GM21367 (cell line): ENCODE data around the gene AKR1C1.
"Not testable (repeated sequence)": the region's sequence is repeated elsewhere in the genome, so short reads cannot be mapped to it uniquely, and the experiment has no call there.

Experiments
- ATAC-seq: cut with Tn5 transposase; IDR thresholded peaks from one replicate; pipeline ENCODE4 v1.9.1; 2021; ENCODE audit not compliant: unreplicated experiment

AKR1C1 gene

DNA sequence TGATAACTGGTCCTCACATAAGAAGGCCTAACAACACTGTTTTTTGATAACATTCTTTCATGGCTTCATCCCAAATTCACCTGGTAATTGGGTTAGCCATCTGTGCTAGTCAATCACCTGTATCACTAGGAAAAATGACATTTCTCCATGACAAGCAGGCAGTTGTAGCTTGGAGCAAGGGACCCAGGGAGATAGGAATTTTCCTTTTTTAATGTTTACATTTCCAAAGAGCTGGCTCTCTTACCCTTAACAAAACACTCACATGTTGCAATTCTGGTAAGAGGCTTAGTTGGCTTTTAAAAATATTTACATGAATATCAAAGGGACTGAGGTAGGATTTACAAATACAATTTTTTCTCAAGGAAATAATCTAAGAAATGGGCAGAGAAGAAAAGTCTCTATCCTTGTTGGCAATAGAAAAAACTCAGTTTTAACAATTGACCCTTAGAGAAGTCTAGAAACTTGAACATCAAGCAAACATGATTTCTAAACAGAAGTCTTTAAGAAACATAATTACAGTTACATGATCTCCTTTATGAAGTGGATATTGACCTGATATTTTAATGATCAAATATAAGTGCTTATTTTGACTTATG is 16.1 kb upstream of the AKR1C1 start:
- ATAC-seq: no peak

DNA sequence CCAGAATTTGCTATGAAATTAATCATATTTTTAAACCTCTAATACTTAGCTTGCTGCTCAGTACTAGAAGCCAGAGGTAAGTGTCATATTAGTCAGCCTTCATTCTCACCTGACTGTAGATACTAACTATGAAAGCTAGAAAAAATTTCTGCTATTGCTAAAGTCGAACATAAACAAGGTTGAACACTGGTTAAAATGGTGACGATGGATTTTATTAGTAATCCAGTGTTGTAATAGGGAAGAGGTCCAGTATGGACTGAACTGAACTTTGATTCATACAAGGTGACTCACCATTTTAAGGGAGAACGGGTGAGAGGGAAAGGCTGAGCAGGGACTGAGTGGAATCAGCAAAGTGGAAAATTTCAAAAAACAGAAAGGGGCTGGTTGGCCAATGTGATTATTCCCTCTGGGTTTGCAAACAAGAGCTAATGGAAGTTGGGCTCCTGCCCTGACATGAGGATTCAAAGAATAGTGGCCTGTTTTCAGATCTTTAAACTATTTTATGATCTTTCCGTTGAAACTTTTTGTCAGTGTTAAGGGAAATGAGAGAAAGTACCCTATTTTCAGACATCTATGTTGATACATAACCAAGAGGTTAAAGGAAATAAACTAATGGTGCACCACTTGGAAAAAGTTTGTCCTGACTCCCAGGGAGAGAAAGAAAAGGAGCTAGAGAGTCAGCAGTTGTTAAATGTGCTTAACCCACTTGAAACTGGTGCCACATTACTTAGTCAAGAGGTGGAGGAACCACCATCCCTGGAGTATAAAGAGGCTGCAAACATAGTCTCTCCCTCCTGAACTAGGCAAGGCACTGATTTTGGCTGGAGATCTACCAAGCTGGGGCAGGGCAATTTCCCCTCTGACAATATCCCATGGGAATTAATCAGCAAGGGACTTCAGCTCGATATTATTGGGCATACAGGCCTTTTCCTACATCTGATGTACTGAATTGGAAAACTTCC is 15.3 kb upstream of the AKR1C1 start:
- ATAC-seq: no peak

DNA sequence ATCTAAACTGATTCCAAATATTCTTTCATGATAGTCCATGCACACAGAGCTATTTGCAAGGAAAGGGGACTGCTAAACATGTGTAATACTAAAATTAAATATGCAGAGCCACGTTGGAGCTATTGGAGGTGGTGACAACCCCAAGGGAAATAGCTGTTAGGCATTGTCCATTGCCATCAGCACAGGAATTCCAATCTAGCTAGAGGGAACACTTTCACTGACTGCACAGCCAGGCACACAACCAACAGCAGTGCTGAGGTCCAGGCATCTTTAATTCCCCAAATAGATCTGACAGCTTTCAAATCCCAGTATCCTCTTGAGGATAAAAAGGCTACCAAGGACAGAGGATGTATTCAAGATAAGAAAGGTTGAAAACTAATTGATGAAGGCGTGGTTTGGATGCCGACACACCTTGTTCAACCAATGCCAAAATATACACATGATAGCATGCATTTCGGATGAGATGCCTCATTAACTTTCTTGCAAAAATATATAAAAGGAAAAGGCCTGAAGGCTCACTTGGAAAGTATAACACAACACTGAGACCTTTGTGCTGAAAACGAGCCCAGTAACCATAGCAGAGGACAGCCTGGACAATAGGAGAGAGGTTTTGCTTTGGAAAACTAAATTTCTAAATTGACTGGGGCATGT is 11.6 kb upstream of the AKR1C1 start:
- ATAC-seq: not testable (repeated sequence)

- no peak for ATAC-seq
Observed at GRCh38 chr10:4953405-4953804, 9.8 kb upstream of the AKR1C1 start.

- ATAC-seq: not testable (repeated sequence)
Observed at GRCh38 chr10:4956088-4956487, 7.1 kb upstream of the AKR1C1 start.

DNA sequence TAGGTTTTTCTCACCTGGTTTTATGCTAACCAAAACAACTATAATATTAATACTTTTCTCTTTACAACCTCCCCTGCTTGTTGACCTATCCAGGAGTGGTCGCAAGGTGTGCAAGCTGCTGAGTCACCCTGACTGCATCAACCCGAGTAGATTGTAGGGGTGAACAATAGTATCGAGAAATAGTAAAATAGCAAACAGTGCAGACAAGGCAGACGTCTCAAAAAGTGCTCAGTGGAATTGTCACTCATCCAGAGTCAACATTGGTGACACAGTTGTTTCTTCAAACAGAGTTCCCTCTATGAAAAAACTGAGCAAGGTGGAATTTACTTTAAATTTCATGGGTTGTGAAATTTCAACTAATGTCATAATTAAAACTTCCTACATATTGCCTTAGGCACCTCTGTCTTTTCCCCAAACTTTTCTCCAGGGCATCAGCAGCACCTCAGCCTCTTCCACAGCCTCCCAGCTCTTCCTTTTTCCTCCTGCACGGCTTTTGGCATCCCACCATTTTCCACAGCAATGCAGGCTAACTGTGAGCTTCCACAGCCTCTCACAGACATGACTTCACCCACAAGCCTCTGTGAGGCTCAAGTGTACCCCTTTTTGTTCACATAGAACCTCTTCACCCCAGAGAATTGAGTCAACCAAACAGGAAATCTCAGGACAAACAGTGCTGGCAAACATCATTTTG is 6.1 kb upstream of the AKR1C1 start:
- ATAC-seq: not testable (repeated sequence)

- ATAC-seq: not testable (repeated sequence)
Observed at GRCh38 chr10:4961558-4961957, 1.7 kb upstream of the AKR1C1 start.

GRCh38 chr10:4962308-4962707 is 907 bp upstream of the AKR1C1 start:
- not testable (repeated sequence) for ATAC-seq

GRCh38 chr10:4963815-4964154 is 570 bp downstream of the AKR1C1 start:
- not testable (repeated sequence) for ATAC-seq

GRCh38 chr10:4965763-4966162 is 2.5 kb downstream of the AKR1C1 start:
- not testable (repeated sequence) for ATAC-seq

DNA sequence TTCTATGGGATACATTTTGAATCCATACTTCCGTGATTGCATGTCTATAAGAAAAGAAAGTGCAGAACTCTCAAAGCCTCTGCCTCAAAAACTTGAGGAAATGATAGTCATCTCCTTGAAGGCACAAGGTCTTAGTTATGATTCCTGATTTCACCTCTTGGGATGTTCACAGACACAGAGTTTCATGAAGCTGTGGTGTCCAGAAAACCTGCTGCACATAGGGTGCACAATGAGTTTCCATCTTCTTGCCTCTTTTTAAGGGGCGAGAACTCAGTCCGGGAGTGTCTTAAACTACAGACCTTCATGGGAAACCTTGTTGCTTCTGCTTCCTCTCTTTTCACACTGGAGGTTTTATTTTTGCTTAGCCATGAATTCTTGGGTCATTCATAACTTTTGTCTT is 4.0 kb downstream of the AKR1C1 start:
- not testable (repeated sequence) for ATAC-seq

DNA sequence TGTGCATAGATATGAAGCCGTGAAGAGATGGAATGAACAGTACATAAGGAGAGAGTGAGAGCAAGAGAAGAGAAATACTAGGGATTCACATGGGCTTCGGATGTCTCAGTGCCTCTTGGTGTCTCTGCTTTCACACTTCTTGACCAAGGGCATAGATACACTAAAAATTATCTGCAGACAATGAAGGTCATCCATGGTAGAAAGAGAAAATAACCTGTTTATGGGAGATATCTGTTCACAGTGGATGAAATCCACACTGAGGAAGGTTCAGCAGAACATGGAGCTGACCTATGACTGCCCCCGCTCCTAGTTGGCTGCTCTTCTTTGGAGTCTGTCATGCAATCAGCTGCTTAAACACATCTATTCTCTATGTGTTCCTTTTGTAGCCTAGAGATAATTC is 6.1 kb downstream of the AKR1C1 start:
- not testable (repeated sequence) for ATAC-seq

DNA sequence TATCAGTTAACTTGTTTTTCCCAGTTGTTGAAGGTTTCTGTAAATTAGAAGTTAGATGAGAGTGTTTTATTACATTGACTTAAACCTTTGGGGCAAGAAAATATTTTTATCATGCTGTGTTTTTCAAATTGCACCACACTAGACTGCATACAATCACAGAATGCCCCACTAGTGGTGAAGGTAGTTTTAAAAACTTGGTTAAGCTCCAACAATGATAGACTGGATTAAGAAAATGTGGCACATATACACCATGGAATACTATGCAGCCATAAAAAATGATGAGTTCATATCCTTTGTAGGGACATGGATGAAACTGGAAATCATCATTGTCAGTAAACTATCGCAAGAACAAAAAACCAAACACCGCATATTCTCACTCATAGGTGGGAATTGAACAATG is 7.1 kb downstream of the AKR1C1 start:
- ATAC-seq: not testable (repeated sequence)

DNA sequence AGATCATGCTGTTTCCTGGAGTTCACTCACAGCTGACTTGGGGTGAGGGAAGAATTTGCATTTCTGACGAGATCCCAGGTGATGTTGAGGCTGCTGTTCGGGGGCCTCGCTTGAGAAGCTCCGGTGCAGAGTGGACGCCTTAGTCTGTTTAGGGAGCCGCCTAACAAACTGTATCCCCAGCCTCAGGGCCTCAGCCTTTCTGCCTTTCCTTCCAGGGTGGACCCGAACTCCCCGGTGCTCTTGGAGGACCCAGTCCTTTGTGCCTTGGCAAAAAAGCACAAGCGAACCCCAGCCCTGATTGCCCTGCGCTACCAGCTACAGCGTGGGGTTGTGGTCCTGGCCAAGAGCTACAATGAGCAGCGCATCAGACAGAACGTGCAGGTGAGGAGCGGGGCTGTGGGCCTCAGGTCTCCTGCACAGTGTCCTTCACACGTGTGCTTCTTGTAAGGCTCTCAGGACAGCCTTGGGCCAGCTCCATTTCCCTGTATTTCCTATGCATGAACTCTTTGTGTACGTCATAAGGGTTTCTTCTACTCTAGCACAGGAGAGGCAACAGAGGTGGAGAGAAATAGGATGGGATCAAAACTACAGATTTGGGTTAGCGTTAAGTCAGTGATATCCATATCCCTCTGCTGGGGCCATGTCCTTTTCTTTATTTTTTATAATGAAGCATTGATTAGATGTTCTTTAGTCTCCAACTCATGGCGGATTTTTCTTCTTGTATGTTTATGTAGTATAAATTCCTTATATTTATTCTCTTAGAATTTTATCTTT is 9.3 kb downstream of the AKR1C1 start:
- ATAC-seq: not testable (repeated sequence)

- ATAC-seq: not testable (repeated sequence)
Observed at GRCh38 chr10:4973294-4973693, 10.1 kb downstream of the AKR1C1 start.

DNA sequence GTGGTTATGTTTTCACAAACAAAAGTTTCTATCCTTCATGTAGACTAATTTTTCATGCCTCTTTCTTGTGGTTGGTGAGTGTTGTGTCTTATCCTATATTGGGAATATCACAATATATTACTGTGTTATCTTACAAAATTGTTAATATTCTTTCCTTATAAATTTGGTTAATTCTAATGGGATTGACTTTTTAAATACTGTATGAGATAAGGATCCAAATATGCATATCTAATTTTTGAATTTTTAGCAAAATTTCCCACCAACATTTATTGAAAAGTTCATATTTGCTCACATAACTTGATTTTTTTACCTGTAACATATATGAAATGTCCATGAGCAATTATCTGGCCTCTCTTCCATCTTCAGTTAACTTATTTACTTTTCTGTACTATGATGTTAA is 11.2 kb downstream of the AKR1C1 start:
- ATAC-seq: not testable (repeated sequence)

- no peak for ATAC-seq
Observed at GRCh38 chr10:4977025-4977424, 13.8 kb downstream of the AKR1C1 start.

- no peak for ATAC-seq
Observed at GRCh38 chr10:4978870-4979269, 15.7 kb downstream of the AKR1C1 start.

DNA sequence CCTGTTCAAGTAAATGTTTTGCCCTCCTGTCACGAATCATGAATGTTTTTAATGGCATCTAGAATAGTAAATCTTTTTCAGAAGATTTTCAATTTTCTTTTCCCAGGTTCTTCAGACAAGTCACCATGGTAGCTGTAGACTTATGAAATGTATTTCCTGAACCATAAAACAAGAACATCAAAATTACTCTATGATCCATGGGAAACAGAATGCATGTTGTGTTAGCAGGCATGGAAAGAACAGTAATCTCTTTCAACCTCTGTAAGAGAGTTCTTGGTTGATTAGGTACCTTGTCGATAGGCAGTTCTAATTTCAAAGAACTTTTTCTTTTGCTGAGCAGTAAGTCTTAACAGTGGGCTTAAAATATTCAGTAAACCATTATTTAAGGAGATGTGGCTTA is 17.6 kb downstream of the AKR1C1 start:
- no peak for ATAC-seq

DNA sequence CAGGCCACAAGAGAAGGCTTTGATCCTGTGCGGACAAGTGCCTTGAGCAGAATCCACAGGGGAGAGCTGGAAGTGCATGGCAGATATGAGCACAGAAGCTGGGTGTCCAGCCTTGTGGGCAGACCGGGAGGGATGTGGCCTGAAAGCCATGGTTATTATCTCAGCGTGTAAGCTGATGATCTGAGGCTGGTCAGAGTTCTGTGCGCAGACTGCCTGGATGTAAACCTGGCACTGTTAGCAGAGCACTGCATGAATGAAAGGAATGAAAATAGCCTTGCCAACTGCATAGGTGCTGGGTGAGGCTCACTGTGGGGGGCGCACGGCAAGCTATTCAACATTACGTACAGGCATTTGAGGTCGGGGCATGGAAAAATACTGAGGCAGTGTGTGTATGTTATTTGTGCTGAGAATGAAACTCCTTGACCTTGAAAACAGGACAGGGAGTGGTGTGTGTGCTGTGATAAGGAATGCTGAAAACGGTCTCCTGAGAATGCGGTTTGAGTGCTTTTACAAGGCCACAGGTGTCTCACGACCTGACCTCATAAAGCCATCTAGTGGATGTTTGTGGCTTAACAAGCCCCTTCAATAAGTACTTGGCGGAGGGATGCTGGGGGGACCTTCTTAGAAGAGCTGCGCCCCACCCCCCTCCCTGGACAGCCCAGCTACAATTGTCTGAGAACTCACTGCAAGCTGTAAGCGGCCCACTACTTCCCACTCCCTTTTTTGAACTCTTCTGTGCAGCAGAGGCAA is 18.7 kb downstream of the AKR1C1 start:
- ATAC-seq: no peak
